Spleen (tissue), 11 donors: Measurements from ENCODE around the gene CSNK1G2. TPM values are rescaled to one million over a fixed set of nuclear protein-coding genes. Genes with fewer than 3 reads are reported as not detected.

Source experiments
- DNase-seq: peaks from one replicate; pipeline ENCODE4 v3.0.0-alpha.2; 2020
- H3K27ac ChIP-seq, 8 donors: fragments of 200-600 bp; sonication (generic) in 7 of 8; 1 replicate in 4 of 8; 2 replicates in 4 of 8; pipeline versions ENCODE4 v1.5.0 to v1.8.0; 2016 to 2021; ENCODE audit warnings: inconsistent platforms in 4 of 8, mild to moderate bottlenecking in 4 of 8, moderate library complexity in 1 of 8
- H3K27me3 ChIP-seq, 7 donors: fragments of 200-600 bp; sonication (generic) in 6 of 7; replicated peaks in 1 of 7; 1 replicate in 4 of 7; 2 replicates in 3 of 7; pipeline versions ENCODE4 v1.5.0 to v1.8.0; 2016 to 2021; ENCODE audit warnings: inconsistent platforms in 3 of 7, mild to moderate bottlenecking in 1 of 7
- H3K36me3 ChIP-seq, 6 donors: fragments of 200-600 bp; sonication (generic) in 5 of 6; 1 replicate in 4 of 6; 2 replicates in 2 of 6; pipeline versions ENCODE4 v1.5.0 to v1.8.0; 2016 to 2021; ENCODE audit warnings: inconsistent platforms in 2 of 6
- H3K4me1 ChIP-seq, 6 donors: fragments of 200-600 bp; sonication (generic) in 5 of 6; 1 replicate in 3 of 6; 2 replicates in 3 of 6; pipeline versions ENCODE4 v1.5.0 to v1.8.0; 2016 to 2021; ENCODE audit warnings: inconsistent platforms in 3 of 6
- H3K4me3 ChIP-seq, 8 donors: fragments of 200-600 bp; sonication (generic) in 7 of 8; 1 replicate in 4 of 8; 2 replicates in 4 of 8; pipeline versions ENCODE4 v1.5.0 to v1.8.0; 2016 to 2021; ENCODE audit warnings: inconsistent platforms in 4 of 8, mild to moderate bottlenecking in 4 of 8, moderate library complexity in 2 of 8
- H3K9me3 ChIP-seq, 8 donors: fragments of 200-600 bp; sonication (generic) in 7 of 8; 1 replicate in 4 of 8; 2 replicates in 4 of 8; pipeline versions ENCODE4 v1.5.0 to v1.8.0; 2016 to 2021; ENCODE audit warnings: inconsistent platforms in 4 of 8
- CTCF ChIP-seq, 11 experiments: fragments of 200-600 bp in 7 of 11; fragments of 450-650 bp in 4 of 11; sonication (generic) in 4 of 11; IDR thresholded peaks in 8 of 11; conservative IDR thresholded peaks in 3 of 11; 1 replicate in 7 of 11; 2 replicates in 4 of 11; pipeline versions ENCODE4 v1.4.0 to v1.8.0; 2016 to 2021; ENCODE audit warnings: antibody characterized with exemption in 11 of 11, inconsistent platforms in 4 of 11, mild to moderate bottlenecking in 1 of 11
- POLR2A ChIP-seq, 3 donors: fragments of 450-650 bp; IDR thresholded peaks; one replicate each; pipeline ENCODE4 v1.5.1; 2017; ENCODE audit warnings: antibody characterized with exemption in 3 of 3, mild to moderate bottlenecking in 1 of 3
- POLR2AphosphoS5 ChIP-seq, 3 donors: sonication (generic); formaldehyde crosslinking; IDR thresholded peaks; one replicate each; pipeline ENCODE4 v1.5.1; 2017; ENCODE audit warnings: antibody characterized with exemption in 3 of 3
- WGBS, 5 donors: extraction: QIAGEN DNeasy Blood & Tissue Kit in 3 of 5; methylation state at CpG; one replicate each; pipeline versions ENCODE4 v1.1.5 to v1.1.7; 2013 to 2018; 5-methylcytosine and 5-hydroxymethylcytosine counted together
- intact Hi-C: fragments of 100-400 bp; cut with DNase I; formaldehyde crosslinking; loops from one replicate; pipeline ENCODE4 v1.15.0; 2023; ENCODE audit warnings: low total_unique reads
- polyA plus RNA-seq, 3 donors: library from polyadenylated mRNA; stranded (reverse); fragments of 200-250 nt; gene quantifications; one replicate each; pipeline ENCODE4 v1.2.1, GENCODE V29; 2013
- total RNA-seq, 7 donors: library from RNA; depleted of rRNA in 3 of 7; stranded (reverse); fragments of >200 nt in 3 of 7; fragmentation: NEBNext Ultra II Directional in 4 of 7; extraction: Animal tissue kit (Norgen Biotek cat#: 25700) in 4 of 7; gene quantifications; one replicate each; pipeline versions ENCODE4 v1.1.0 to v1.2.1, GENCODE V29; 2016 to 2021
- donor health status: healthy with polysubstance abuse.
- donor health status: DM: no; HTN: no; CAD: no; lungs with moderate emphysema.
- donor health status: DM: no; HTN: no; CAD: no.
- donor health status: Bipolar disorder and iron deficiency.
- donor health status: healthy.
- donor health status: DM: no; HTN: no; CAD: no.
- donor health status: DM: yes; HTN: yes; CAD: no.

Gene CSNK1G2
- total and polyA plus RNA-seq, 10 donors, result 52.5 to 120 (median 93.8) TPM

- Histone ChIP-seq H3K4me1 (no peaks in the 10 kb centered on the region), H3K9me3 (no peaks in the 10 kb centered on the region), H3K36me3 (peaks cover 0 to 94% (median 61%) of the 10 kb centered on the region in 6 donors), H3K4me3 (no peak overlapping the region), H3K27ac (no peak overlapping the region), H3K27me3 (no peaks in the 10 kb centered on the region)
- intact Hi-C loops, result no loop called here
- peak; percentile 67 for DNase-seq
- WGBS, 5 donors, result 88 to 94% (median 90%) methylated on average over 23 to 44 of the region's 44 CpGs
- TF ChIP-seq POLR2AphosphoS5 (IDR thresholded peaks at IDR 0.05), result peak in 2 of 3 donors; percentile 10 to 34
- TF ChIP-seq POLR2A (IDR thresholded peaks at IDR 0.05), result no peak
These were observed 51.8 kb downstream of the CSNK1G2 start for GRCh38 chr19:1992759-1993260.

- Histone ChIP-seq H3K27me3 (no peaks in the 10 kb centered on the region), H3K36me3 (peaks cover 0 to 91% (median 38%) of the 10 kb centered on the region in 6 donors), H3K4me3 (no peak overlapping the region), H3K9me3 (no peaks in the 10 kb centered on the region), H3K4me1 (no peaks in the 10 kb centered on the region), H3K27ac (no peak overlapping the region)
- WGBS, 5 donors, result 91 to 95% (median 94%) methylated on average over 24 to 31 of the region's 31 CpGs
- no peak for DNase-seq
- TF ChIP-seq POLR2AphosphoS5 (IDR thresholded peaks at IDR 0.05) (peak in 1 of 3 donors; percentile 42), POLR2A (IDR thresholded peaks at IDR 0.05) (no peak)
- intact Hi-C loops, result no loop called here
These were observed 56.6 kb downstream of the CSNK1G2 start for GRCh38 chr19:1997353-1998233.

- Histone ChIP-seq H3K4me1 (no peaks in the 10 kb centered on the region), H3K4me3 (no peak overlapping the region), H3K27me3 (no peaks in the 10 kb centered on the region), H3K27ac (no peak overlapping the region), H3K36me3 (peaks cover 0 to 87% (median 38%) of the 10 kb centered on the region in 6 donors), H3K9me3 (no peaks in the 10 kb centered on the region)
- TF ChIP-seq CTCF (IDR thresholded peaks at IDR 0.05 in 8 of 11, conservative IDR thresholded peaks at IDR 0.05 in 3 of 11) (no peak), POLR2AphosphoS5 (IDR thresholded peaks at IDR 0.05) (peak in 1 of 3 donors; percentile 17), POLR2A (IDR thresholded peaks at IDR 0.05) (no peak)
- intact Hi-C loops, result no loop called here
- WGBS, 5 donors, result 86 to 96% (median 92%) methylated on average over 49 to 52 of the region's 52 CpGs
- DNase-seq, result no peak
These were observed 58.0 kb downstream of the CSNK1G2 start for GRCh38 chr19:1998712-1999708.

GRCh38 chr19:1999856-2000515 lies 59.0 kb downstream of the CSNK1G2 start:
- WGBS, 5 donors, result 69 to 83% (median 76%) methylated on average over 23 to 26 of the region's 26 CpGs
- TF ChIP-seq POLR2A (IDR thresholded peaks at IDR 0.05) (no peak), POLR2AphosphoS5 (IDR thresholded peaks at IDR 0.05) (no peak), CTCF (IDR thresholded peaks at IDR 0.05 in 8 of 11, conservative IDR thresholded peaks at IDR 0.05 in 3 of 11) (no peak)
- Histone ChIP-seq H3K27ac (no peak overlapping the region), H3K27me3 (no peaks in the 10 kb centered on the region), H3K36me3 (peaks cover 0 to 83% (median 34%) of the 10 kb centered on the region in 6 donors), H3K9me3 (no peaks in the 10 kb centered on the region), H3K4me3 (no peak overlapping the region), H3K4me1 (no peaks in the 10 kb centered on the region)
- intact Hi-C loops, result no loop called here
- no peak for DNase-seq
